ENCODE data around the gene OR2L3. TPM values are rescaled to one million over a fixed set of nuclear protein-coding genes. Genes with fewer than 3 reads are reported as not detected.

The OR2L3 gene
- total and polyA plus RNA-seq, 2 of the 4 experiments (the other 2 are of a cell fraction): not detected

DNA sequence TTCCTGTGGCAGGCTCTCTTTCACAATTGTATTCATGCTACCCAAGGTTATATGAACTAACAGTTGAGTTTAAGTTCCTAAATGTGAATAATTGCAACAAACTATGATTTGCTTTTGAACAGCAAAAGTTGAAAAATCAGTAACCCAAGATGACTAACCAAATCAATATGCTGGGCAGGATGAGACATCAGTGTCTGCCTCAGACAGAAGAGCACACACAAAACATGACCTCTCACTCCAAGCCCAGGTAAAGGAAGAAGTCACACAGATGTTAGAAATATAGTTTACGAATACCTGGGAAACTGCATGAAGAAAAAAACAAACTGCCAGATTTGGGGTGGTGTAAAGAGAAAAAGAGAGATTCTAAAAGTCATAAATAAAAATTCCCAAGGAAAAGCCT is 51.9 kb downstream of the OR2L3 start:
- TF ChIP-seq, protein P1, sequence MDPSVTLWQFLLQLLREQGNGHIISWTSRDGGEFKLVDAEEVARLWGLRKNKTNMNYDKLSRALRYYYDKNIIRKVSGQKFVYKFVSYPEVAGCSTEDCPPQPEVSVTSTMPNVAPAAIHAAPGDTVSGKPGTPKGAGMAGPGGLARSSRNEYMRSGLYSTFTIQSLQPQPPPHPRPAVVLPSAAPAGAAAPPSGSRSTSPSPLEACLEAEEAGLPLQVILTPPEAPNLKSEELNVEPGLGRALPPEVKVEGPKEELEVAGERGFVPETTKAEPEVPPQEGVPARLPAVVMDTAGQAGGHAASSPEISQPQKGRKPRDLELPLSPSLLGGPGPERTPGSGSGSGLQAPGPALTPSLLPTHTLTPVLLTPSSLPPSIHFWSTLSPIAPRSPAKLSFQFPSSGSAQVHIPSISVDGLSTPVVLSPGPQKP (IDR thresholded peaks at IDR 0.05; ENCODE audit: borderline replicate concordance, low read depth, low read length): no peak
- TF ChIP-seq CHD1 (IDR thresholded peaks at IDR 0.05; ENCODE audit: low read depth, low read length) (no peak), POLR2A (IDR thresholded peaks at IDR 0.05; ENCODE audit: low read depth, low read length) (no peak), CEBPB (IDR thresholded peaks at IDR 0.05; ENCODE audit: low read depth, low read length) (no peak)
- CTCF ChIA-PET: no interaction called here
- H2BK120ac ChIP-seq (ENCODE audit: low read depth, low read length): no peak overlapping the region

More for the DNA sequence above, 51.9 kb downstream of the OR2L3 start:
- Histone ChIP-seq H3K4ac (ENCODE audit: low read depth, low read length) (no peak overlapping the region), H2BK15ac (ENCODE audit: low read depth, low read length) (no peak overlapping the region), H2AK5ac (ENCODE audit: low read depth, low read length) (no peak overlapping the region), H4K5ac (ENCODE audit: low read depth, low read length) (no peak overlapping the region), H3K9ac (ENCODE audit: low read depth, low read length) (no peak overlapping the region), H2AK9ac (replicated peaks; ENCODE audit: low read depth, low read length, poor library complexity) (no peak overlapping the region), H3K4me1 (ENCODE audit: control insufficient read depth, insufficient read depth, low read length) (no peaks in the 10 kb centered on the region), H3K56ac (ENCODE audit: extremely low read depth, insufficient read depth, low read length) (no peak overlapping the region), H3K23ac (ENCODE audit: low read depth, low read length) (no peak overlapping the region), H3K9me3 (ENCODE audit: control insufficient read depth, insufficient read depth, low read length) (peaks cover 19% of the 10 kb centered on the region), H3K4me3 (ENCODE audit: insufficient read depth, low read depth, low read length) (no peak overlapping the region), H3K36me3 (ENCODE audit: control insufficient read depth, insufficient read depth, low read length) (no peaks in the 10 kb centered on the region), H3K27me3 (ENCODE audit: control insufficient read depth, insufficient read depth, low read length) (no peaks in the 10 kb centered on the region), H2BK5ac (ENCODE audit: low read depth, low read length, poor library complexity, severe bottlenecking) (no peak overlapping the region), H4K8ac (ENCODE audit: low read depth in 2 of 2, low read length in 2 of 2) (no peak overlapping the region), H3K18ac (ENCODE audit: low read depth, low read length) (no peak overlapping the region), H2AFZ (replicated peaks; ENCODE audit: low read length, poor library complexity) (no peak overlapping the region), H3K79me1 (ENCODE audit: low read depth in 1 of 2, low read length in 2 of 2) (no peaks in the 10 kb centered on the region), H3K27ac (ENCODE audit: insufficient read depth, low read length) (no peak overlapping the region), H3K9me1 (ENCODE audit: insufficient read depth, low read length) (no peaks in the 10 kb centered on the region), H2BK20ac (ENCODE audit: low read depth, low read length) (no peak overlapping the region), H3K14ac (replicated peaks; ENCODE audit: low read depth, low read length) (no peak overlapping the region), H4K91ac (ENCODE audit: insufficient read depth, low read depth, low read length) (no peak overlapping the region), H4K20me1 (ENCODE audit: insufficient read depth, low read length) (no peaks in the 10 kb centered on the region), H3K4me2 (ENCODE audit: low read depth, low read length) (no peak overlapping the region)
- in situ Hi-C loops (cut with MboI; ENCODE audit: low sequenced_read_pairs): no loop called here
- BruUV-seq (replicated peaks): no TSS peak
- no peak for ATAC-seq (ENCODE audit: low read depth)
- intact Hi-C loops (cut with micrococcal nuclease): no loop called here
- dilution Hi-C loops (cut with HindIII; ENCODE audit: low sequenced_read_pairs, unreplicated experiment): no loop called here
- WGBS, 2 experiments (ENCODE audit: extremely low coverage in 2 of 2, insufficient read length in 1 of 2): no CpG with 5 or more reads among the region's 1 CpG
- no peak for DNase-seq
- POLR2A ChIA-PET (ENCODE audit: unreplicated experiment): no interaction called here

All from IMR-90 (cell line).